ENCODE measurements around the gene RNF166.

Gene RNF166

GRCh38 chr16:88725609-88726407, 19.6 kb upstream of the RNF166 start:
- in situ Hi-C loops (cut with MboI; ENCODE audit: low sequenced_read_pairs): no loop called here

GRCh38 chr16:88724855-88725555, 18.8 kb upstream of the RNF166 start:
- in situ Hi-C loops (cut with MboI; ENCODE audit: low sequenced_read_pairs): no loop called here

GRCh38 chr16:88723911-88724310, 17.7 kb upstream of the RNF166 start:
- in situ Hi-C loops (cut with MboI; ENCODE audit: low sequenced_read_pairs): no loop called here

- in situ Hi-C loops (cut with MboI; ENCODE audit: low sequenced_read_pairs): no loop called here
Observed at GRCh38 chr16:88723507-88723887, 17.3 kb upstream of the RNF166 start.

GRCh38 chr16:88722784-88723506, 16.7 kb upstream of the RNF166 start:
- in situ Hi-C loops (cut with MboI; ENCODE audit: low sequenced_read_pairs): no loop called here

- in situ Hi-C loops (cut with MboI; ENCODE audit: low sequenced_read_pairs): no loop called here
Observed at GRCh38 chr16:88721815-88722755, 15.9 kb upstream of the RNF166 start.

GRCh38 chr16:88721236-88721635, 15.0 kb upstream of the RNF166 start:
- in situ Hi-C loops (cut with MboI; ENCODE audit: low sequenced_read_pairs): no loop called here

GRCh38 chr16:88720396-88720970, 14.3 kb upstream of the RNF166 start:
- in situ Hi-C loops (cut with MboI; ENCODE audit: low sequenced_read_pairs): no loop called here

GRCh38 chr16:88719933-88720296, 13.7 kb upstream of the RNF166 start:
- in situ Hi-C loops (cut with MboI; ENCODE audit: low sequenced_read_pairs): no loop called here

- in situ Hi-C loops (cut with MboI; ENCODE audit: low sequenced_read_pairs): no loop called here
Observed at GRCh38 chr16:88719267-88719932, 13.2 kb upstream of the RNF166 start.

GRCh38 chr16:88718178-88718577, 12.0 kb upstream of the RNF166 start:
- in situ Hi-C loops (cut with MboI; ENCODE audit: low sequenced_read_pairs): no loop called here

- in situ Hi-C loops (cut with MboI; ENCODE audit: low sequenced_read_pairs): no loop called here
Observed at GRCh38 chr16:88716601-88717001, 10.4 kb upstream of the RNF166 start.

GRCh38 chr16:88716201-88716600, 10.0 kb upstream of the RNF166 start:
- in situ Hi-C loops (cut with MboI; ENCODE audit: low sequenced_read_pairs): no loop called here

GRCh38 chr16:88715312-88716190, 9.3 kb upstream of the RNF166 start:
- in situ Hi-C loops (cut with MboI; ENCODE audit: low sequenced_read_pairs): no loop called here

- in situ Hi-C loops (cut with MboI; ENCODE audit: low sequenced_read_pairs): no loop called here
Observed at GRCh38 chr16:88714420-88715302, 8.5 kb upstream of the RNF166 start.

GRCh38 chr16:88713568-88714419, 7.6 kb upstream of the RNF166 start:
- in situ Hi-C loops (cut with MboI; ENCODE audit: low sequenced_read_pairs): no loop called here

- in situ Hi-C loops (cut with MboI; ENCODE audit: low sequenced_read_pairs): no loop called here
Observed at GRCh38 chr16:88713054-88713453, 6.8 kb upstream of the RNF166 start.

Data from HL-60/S4 (cell line).